HG03565 (cell line): ENCODE results near the gene NME3.

Source experiments
- ATAC-seq: cut with Tn5 transposase; IDR thresholded peaks from one replicate; pipeline ENCODE4 v1.9.1; 2021; ENCODE audit warnings: mild to moderate bottlenecking, moderate library complexity; ENCODE audit not compliant: unreplicated experiment

NME3 gene

GRCh38 chr16:1729445-1729844, 41.9 kb downstream of the NME3 start:
- ATAC-seq, result no peak

- no peak for ATAC-seq
These were observed 42.3 kb downstream of the NME3 start for GRCh38 chr16:1729026-1729425.

DNA sequence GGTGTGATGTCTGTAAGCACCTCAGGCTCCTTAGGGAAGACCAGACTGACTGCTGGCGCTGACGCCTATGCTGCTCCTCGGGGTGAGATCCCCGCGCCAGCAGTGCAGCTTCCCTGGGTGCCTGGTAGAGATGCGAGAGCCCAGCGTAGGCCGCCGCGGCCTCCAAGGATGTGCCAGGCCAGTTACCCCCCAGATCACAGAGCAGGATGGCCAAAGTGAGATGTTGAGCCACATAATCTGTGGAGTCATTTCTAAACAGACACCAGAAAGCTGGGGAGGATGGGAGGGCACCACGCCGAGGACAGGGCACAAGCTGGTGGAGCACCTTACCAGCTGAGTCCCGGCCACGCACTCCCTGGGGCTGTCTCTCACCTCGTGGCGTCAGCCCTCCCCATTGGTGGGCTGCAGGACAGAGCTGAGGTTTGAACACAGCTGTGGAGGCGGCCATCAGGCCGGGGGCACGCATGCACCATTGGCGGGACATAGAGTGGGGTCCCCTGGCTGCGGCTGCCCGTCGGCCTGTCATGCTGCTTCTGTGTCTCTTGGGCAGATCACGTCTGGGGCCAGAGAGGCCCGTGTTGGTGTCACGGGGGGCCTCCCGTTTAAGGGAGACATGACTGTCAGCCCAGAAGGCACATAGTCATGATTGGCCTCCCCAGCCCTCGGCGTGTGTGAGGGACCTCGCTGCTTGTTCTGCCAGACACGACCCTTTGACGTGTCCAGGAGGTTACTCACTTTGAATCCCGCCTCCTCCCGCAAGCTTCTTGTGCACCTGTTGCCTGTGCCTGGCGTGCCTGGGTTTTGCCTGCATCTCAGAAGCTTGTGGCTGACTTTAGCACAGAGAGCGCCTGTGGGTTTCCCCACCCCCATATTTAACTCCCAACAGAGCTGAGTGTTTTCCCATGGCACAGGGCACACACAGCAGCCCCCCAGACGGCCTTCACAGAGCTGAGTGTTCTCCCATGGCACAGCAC, 43.4 kb downstream of the NME3 start:
- no peak for ATAC-seq

GRCh38 chr16:1726661-1727502, 44.5 kb downstream of the NME3 start:
- ATAC-seq, result no peak

DNA sequence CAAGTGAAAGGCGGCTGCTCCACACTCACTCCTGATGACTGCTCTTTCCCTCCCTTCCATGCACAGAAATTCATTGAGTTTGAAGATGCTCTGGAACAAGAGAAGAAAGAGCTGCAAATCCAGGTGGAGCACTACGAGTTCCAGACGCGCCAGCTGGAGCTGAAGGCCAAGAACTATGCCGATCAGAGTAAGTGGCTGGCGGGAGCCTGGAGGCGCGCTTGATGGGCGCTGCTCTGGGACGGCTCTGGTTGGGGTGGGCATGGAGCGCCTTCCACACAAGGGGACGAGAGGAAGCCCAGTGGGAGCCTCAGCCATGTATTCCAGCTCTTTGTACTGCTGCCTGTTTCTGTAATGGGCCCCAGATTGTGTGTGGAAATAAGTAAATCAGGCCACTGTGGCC, 46.9 kb downstream of the NME3 start:
- ATAC-seq, result no peak

DNA sequence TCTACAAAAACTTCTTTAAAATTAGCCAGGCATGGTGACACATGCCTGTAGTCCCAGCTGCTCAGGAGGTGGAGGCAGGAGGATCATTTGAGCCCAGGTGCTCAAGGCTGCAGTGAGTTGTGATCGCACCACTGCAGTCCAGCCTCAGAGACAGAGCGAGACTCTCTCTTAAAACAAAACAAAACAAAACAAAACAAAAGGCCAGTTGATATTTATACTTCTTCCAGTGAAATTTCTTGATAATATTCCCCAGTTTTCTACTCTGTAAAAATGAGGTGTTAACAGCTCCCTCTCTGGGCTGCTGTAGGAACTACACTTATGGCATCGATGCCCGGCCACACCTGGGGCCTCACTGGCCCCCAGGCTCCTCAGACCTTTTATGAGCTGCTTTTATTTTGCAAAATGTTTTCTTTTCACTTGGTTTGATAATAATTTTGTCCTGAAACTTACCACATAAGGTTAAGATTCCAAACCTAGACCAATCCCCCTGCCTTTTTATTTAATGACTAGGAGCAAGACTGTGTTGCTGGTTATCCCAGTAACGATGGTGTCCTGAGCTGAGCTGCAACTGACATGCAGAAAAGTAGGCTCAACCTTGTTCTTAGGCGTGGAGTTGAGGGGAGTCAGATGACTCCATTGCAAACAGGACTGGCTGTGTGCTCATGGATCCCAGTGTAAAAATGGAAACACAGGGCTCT, 47.7 kb downstream of the NME3 start:
- ATAC-seq, result no peak

- no peak for ATAC-seq
These were observed 50.0 kb downstream of the NME3 start for GRCh38 chr16:1721372-1721771.
